GM11168 (cell line): ENCODE results near the gene SLC22A7.
"Not testable (repeated sequence)": the region's sequence is repeated elsewhere in the genome, so short reads cannot be mapped to it uniquely, and the experiment has no call there.

ENCODE experiments used
- in situ Hi-C: fragments of 300-500 bp; cut with MboI; formaldehyde crosslinking; loops from one replicate; pipeline ENCODE4 v1.12.0; 2022; ENCODE audit warnings: low sequenced_read_pairs; ENCODE audit not compliant: unreplicated experiment

Gene SLC22A7

GRCh38 chr6:43328528-43328927, 30.5 kb downstream of the SLC22A7 start:
- in situ Hi-C loops, result no loop called here

DNA sequence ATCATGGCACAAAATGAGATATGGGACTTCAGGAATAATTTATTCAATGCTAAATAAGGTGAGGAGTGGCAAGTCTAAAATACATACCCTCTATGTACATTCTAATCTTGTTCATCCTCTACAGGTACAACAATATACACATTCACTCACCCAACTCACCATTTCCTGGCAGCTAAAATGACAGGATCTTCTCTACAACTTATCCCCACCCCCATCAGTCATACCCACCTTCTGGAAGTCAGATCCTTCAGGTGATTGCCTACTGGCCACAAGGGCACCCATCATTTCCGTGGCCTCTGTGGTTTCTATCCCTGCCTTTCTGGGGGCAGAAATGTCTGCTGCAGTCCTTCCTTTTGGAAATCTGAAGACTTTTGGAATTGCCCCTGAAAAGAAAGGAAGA, 33.4 kb downstream of the SLC22A7 start:
- in situ Hi-C loops, result no loop called here

- in situ Hi-C loops, result no loop called here
These were observed 33.8 kb downstream of the SLC22A7 start for GRCh38 chr6:43331891-43332290.

GRCh38 chr6:43334466-43335095, 36.5 kb downstream of the SLC22A7 start:
- in situ Hi-C loops, result no loop called here

DNA sequence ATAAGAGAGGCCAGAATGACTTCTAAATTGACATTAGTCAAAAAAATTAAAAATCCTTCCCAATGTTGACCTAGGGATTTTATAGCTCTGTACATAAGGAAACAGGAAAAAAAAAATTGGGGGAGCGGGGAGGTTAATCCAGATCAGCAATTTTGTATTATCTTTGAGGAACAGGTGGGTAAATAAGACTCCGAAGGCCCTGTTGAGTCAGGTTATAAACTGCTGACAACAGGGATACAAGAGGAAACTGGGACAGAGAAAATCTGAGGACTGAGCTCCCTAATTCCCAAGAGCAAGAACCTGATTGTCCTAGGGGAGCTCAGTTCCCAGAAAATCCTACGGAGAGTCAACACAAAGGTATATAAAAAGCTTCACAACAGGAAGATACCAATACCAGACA, 37.4 kb downstream of the SLC22A7 start:
- in situ Hi-C loops, result no loop called here

DNA sequence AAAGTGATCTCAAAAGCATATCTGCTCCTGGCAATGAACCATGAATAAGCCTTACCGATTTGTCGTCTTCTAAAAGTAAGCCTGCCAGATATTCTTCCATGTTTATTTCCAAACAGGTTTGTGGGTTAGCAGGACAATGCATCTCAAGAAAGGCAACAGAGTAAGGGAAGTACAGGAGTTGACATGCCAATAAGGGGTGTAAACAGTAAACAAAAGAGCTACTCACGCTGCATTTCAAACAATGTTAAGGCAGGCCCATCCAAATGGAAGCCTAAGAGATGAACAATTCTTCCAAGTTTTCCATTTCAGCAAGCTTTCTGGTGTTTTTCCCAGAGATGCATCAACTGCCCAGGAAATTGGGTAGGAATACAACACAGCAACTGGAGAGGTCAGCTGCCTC, 38.3 kb downstream of the SLC22A7 start:
- in situ Hi-C loops, result no loop called here

DNA sequence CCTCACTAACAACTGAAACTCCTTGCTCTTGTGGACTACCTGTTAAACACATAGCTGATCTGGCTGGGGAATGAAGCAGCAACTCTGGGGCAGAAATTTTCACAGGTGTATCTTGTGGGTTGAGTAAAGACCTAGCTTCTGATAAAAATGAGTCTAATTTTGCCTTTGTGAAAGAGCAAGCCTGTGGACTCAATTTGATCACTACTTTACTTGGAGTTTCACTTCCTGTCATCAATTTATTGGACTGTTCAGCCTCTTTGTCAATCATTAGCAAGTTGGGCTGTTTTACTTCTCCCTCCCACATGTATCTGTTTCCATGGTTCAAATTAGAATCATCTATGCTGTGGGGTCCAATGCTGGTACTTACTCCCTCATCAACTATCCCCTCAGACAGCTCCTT, 40.2 kb downstream of the SLC22A7 start:
- in situ Hi-C loops, result no loop called here

DNA sequence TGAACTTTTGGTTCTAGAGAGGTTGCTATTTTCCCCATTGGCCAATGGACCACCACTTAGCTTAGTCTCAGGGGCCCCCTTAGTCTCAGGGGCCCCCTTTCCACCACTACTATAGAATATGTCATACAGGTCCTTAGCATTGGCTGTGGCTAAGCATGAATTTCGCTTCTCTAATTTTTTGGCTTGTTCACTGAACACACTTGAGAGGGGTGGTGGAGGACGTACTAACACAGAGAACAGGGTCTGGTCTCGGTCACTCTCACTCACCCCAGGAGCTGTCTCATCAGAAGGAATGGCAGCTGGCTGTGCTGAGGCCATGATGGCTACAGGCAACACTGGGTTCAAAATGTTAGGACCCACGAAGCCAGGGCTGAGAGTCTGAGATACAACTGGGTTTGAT, 41.1 kb downstream of the SLC22A7 start:
- in situ Hi-C loops, result no loop called here

DNA sequence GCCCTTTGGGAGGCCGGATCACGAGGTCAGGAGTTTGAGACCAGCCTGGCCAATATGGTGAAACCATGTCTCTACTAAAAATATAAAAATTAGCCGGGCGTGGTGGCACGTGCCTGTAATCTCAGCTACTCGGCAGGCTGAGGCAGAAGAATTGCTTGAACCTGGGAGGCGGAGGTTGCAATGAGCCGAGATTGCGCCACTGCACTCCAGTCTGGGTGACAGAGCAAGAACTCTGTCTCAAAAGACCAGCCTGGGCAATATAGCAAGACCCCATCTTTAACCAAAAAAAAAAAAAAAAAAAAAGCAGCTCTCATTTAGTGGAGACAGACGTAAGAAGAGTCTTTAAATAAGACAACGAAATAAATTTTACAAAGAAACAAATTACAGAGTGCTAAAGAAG, 48.2 kb downstream of the SLC22A7 start:
- in situ Hi-C loops, result not testable (repeated sequence)

- in situ Hi-C loops, result no loop called here
These were observed 49.0 kb downstream of the SLC22A7 start for GRCh38 chr6:43347021-43347420.

DNA sequence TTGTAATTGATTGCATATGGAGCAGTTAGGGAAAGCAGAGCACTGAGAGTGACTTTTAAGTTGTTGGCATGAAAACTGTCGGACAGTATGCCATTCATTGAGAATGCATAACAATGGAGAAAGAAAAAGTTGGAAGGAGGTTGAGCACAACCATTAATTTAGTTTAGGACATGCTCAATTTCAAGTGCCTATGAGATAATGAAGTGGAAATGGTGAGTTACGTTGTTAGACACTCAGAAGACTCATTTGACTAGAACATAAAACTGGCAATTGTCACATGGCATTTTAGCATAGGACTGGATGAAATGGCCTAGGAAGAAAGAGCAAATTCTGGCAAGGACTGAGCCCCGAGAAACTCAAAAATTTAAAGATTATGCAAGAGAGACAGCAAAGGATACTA, 49.4 kb downstream of the SLC22A7 start:
- in situ Hi-C loops, result no loop called here

DNA sequence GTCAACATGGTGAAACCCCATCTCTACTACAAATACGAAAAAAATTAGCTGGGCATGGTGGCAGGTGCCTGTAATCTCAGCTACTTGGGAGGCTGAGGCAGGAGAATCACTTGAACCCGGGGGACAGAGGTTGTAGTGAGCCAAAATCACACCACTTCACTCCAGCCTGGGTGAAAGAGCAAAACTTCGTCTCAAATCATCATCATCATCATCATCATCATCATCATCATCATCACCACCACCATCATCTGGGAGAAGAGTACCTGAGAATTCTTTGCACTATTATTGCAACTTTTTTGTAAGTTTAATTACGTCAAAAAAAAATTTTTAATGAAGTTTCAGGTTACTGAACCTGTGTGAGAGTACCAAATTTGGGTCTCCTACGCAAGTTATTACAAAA, 53.9 kb downstream of the SLC22A7 start:
- in situ Hi-C loops, result not testable (repeated sequence)
